Esophagus squamous epithelium (tissue), 5 donors: ENCODE data around the gene GINS2. TPM values are rescaled to one million over a fixed set of nuclear protein-coding genes. Genes with fewer than 3 reads are reported as not detected.

Experiments used
- DNase-seq: peaks from one replicate; lab custom pipeline; 2025; lab: John Stamatoyannopoulos, UW
- H3K27ac ChIP-seq, 4 donors: fragments of 200-600 bp; sonication (generic); one replicate each; pipeline ENCODE4 v1.5.1; 2016 to 2019; ENCODE audit warnings: mild to moderate bottlenecking in 1 of 4
- H3K27me3 ChIP-seq, 4 donors: fragments of 200-600 bp; sonication (generic); 1 replicate in 3 of 4; 2 replicates in 1 of 4; pipeline versions ENCODE4 v1.5.1 to v1.6.0; 2017 to 2021; ENCODE audit warnings: antibody characterized with exemption in 1 of 4
- H3K36me3 ChIP-seq, 3 donors: fragments of 200-600 bp; sonication (generic); one replicate each; pipeline ENCODE4 v1.5.1; 2016 to 2019
- H3K4me1 ChIP-seq, 3 donors: fragments of 200-600 bp; sonication (generic); one replicate each; pipeline ENCODE4 v1.5.1; 2017 to 2019
- H3K4me3 ChIP-seq, 4 donors: fragments of 200-600 bp; sonication (generic); 1 replicate in 3 of 4; 2 replicates in 1 of 4; pipeline ENCODE4 v1.5.1; 2016 to 2019; ENCODE audit warnings: mild to moderate bottlenecking in 2 of 4, moderate library complexity in 1 of 4
- H3K9me3 ChIP-seq, 3 donors: fragments of 200-600 bp; sonication (generic); one replicate each; pipeline ENCODE4 v1.5.1; 2016 to 2019
- POLR2A ChIP-seq, 4 donors: fragments of 450-650 bp; IDR thresholded peaks; one replicate each; pipeline ENCODE4 v1.6.1; 2017; ENCODE audit warnings: antibody characterized with exemption in 4 of 4, mild to moderate bottlenecking in 4 of 4, moderate library complexity in 3 of 4
- WGBS, 2 donors: methylation state at CpG; one replicate each; pipeline ENCODE4 v1.1.5; 2018; 5-methylcytosine and 5-hydroxymethylcytosine counted together
- intact Hi-C: fragments of 100-400 bp; cut with DNase I; formaldehyde crosslinking; loops from one replicate; pipeline ENCODE4 v1.15.0; 2022
- total RNA-seq, 4 donors: library from RNA; depleted of rRNA; stranded (reverse); fragments of >200 nt; gene quantifications; one replicate each; pipeline ENCODE4 v1.1.0, GENCODE V29; 2016
- TF ChIP-seq, protein P1 (sequence below), 6 experiments: fragments of 450-650 bp in 4 of 6; fragments of 200-600 bp in 2 of 6; sonication (generic) in 2 of 6; IDR thresholded peaks; one replicate each; pipeline ENCODE4 v1.5.1; 2016 to 2019; ENCODE audit warnings: antibody characterized with exemption in 6 of 6, mild to moderate bottlenecking in 4 of 6, moderate library complexity in 4 of 6
- donor health status: DM: yes; HTN: yes; CAD: no.

GINS2 gene
- total RNA-seq, 4 donors from 2014 or later, result 2.5 to 12.6 (median 6.7) TPM

DNA sequence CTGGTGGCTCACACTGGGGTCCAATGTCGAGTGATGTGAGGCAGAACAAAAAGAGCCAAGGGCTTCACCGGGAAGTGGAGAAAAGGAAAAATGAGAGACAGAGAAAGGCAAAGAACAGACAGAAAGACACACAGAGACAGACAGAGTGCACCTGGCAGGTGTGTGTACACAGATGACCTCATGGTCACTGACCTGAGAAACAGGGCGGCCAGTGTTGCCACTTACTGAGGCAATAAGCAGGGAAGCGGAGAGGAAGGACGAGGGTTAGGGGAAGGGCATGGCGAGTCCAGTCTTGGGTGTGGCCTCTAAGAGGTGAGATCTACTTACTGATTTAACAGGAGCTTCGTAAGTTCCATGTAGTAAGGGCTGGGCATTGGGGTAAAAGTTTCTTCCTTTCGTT, 7.5 kb downstream of the GINS2 start:
- Histone ChIP-seq H3K27me3 (no peaks in the 10 kb centered on the region), H3K9me3 (no peaks in the 10 kb centered on the region), H3K4me3 (no peak overlapping the region), H3K27ac (no peak overlapping the region), H3K36me3 (peaks cover 0 to 35% (median 0%) of the 10 kb centered on the region in 3 donors), H3K4me1 (no peaks in the 10 kb centered on the region)
- TF ChIP-seq POLR2A (IDR thresholded peaks at IDR 0.05), result no peak
- TF ChIP-seq, protein P1, sequence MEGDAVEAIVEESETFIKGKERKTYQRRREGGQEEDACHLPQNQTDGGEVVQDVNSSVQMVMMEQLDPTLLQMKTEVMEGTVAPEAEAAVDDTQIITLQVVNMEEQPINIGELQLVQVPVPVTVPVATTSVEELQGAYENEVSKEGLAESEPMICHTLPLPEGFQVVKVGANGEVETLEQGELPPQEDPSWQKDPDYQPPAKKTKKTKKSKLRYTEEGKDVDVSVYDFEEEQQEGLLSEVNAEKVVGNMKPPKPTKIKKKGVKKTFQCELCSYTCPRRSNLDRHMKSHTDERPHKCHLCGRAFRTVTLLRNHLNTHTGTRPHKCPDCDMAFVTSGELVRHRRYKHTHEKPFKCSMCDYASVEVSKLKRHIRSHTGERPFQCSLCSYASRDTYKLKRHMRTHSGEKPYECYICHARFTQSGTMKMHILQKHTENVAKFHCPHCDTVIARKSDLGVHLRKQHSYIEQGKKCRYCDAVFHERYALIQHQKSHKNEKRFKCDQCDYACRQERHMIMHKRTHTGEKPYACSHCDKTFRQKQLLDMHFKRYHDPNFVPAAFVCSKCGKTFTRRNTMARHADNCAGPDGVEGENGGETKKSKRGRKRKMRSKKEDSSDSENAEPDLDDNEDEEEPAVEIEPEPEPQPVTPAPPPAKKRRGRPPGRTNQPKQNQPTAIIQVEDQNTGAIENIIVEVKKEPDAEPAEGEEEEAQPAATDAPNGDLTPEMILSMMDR (IDR thresholded peaks at IDR 0.05), result no peak
- WGBS, 2 donors, result 86 to 87% methylated on average over 8 of the region's 8 CpGs
- intact Hi-C loops, result no loop called here
- no peak for DNase-seq

- no peak for TF ChIP-seq POLR2A (IDR thresholded peaks at IDR 0.05)
- TF ChIP-seq, protein P1 (IDR thresholded peaks at IDR 0.05), result no peak
- intact Hi-C loops, result no loop called here
- WGBS, 2 donors, result 83 to 87% methylated on average over 4 to 6 of the region's 6 CpGs
- H3K4me1 ChIP-seq, result no peaks in the 10 kb centered on the region
- no peak overlapping the region for H3K4me3 ChIP-seq
- no peaks in the 10 kb centered on the region for H3K9me3 ChIP-seq
- H3K27ac ChIP-seq, result no peak overlapping the region
- H3K36me3 ChIP-seq, result peaks cover 0 to 41% (median 0%) of the 10 kb centered on the region in 3 donors
- no peak for DNase-seq
- H3K27me3 ChIP-seq, result no peaks in the 10 kb centered on the region
These were observed 8.3 kb downstream of the GINS2 start for GRCh38 chr16:85680352-85680944.

DNA sequence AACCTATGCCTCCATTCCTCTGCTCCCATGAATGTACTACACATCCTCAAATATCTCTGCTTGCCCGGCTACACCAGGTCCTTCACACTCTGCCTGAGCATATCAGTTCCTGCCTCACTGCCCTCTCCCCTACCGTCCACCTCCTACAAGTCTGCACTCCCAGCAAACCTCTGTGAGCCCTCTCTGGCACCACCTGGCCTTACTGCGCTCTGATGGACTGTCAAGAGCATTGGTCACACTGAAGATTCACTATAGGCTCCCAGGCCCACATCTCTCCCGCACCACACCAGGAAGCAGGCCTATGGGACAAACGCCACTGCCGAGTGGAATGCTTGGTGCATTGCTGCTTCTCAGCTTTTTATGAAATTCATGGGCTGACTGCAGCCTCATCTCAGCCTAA, 8.9 kb downstream of the GINS2 start:
- 87 to 89% methylated on average over 6 of the region's 6 CpGs for WGBS, 2 donors
- intact Hi-C loops, result no loop called here
- no peak overlapping the region for H3K4me3 ChIP-seq
- H3K36me3 ChIP-seq, result peaks cover 0 to 47% (median 0%) of the 10 kb centered on the region in 3 donors
- no peak for DNase-seq
- H3K4me1 ChIP-seq, result no peaks in the 10 kb centered on the region
- no peak overlapping the region for H3K27ac ChIP-seq
- H3K9me3 ChIP-seq, result no peaks in the 10 kb centered on the region
- H3K27me3 ChIP-seq, result no peaks in the 10 kb centered on the region
- TF ChIP-seq, protein P1 (IDR thresholded peaks at IDR 0.05), result no peak
- TF ChIP-seq POLR2A (IDR thresholded peaks at IDR 0.05), result no peak

- WGBS, 2 donors, result 74 to 99% methylated on average over 3 to 5 of the region's 5 CpGs
- intact Hi-C loops, result no loop called here
These were observed 9.9 kb downstream of the GINS2 start for GRCh38 chr16:85678821-85679220.

DNA sequence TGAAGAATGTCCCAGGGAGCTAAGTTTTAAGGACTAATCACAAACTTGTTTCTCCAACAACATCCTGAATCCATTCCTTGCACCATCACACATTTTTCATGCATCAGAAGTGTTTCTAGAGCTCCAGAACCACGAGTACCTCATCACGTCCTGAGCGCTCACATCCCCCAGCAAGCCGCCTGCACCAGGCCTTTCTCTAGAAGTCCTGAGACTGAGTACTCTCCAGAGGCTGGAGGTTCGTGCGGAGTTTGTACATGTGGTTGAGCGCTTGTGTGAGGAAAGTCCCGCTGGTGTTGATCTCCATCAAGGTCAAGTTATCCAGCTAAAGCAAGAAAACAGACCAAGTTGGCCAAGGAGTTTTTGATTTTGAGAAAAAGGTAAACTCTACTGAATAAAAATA, 10.7 kb downstream of the GINS2 start:
- H3K4me3 ChIP-seq, result no peak overlapping the region
- no peak for DNase-seq
- no peaks in the 10 kb centered on the region for H3K27me3 ChIP-seq
- intact Hi-C loops, result no loop called here
- WGBS, 2 donors, result 81 to 87% methylated on average over 8 of the region's 8 CpGs
- TF ChIP-seq, protein P1 (IDR thresholded peaks at IDR 0.05), result no peak
- TF ChIP-seq POLR2A (IDR thresholded peaks at IDR 0.05), result no peak
- H3K9me3 ChIP-seq, result no peaks in the 10 kb centered on the region
- H3K4me1 ChIP-seq, result peaks cover 0 to 15% (median 8%) of the 10 kb centered on the region in 3 donors
- peaks cover 0 to 65% (median 0%) of the 10 kb centered on the region in 3 donors for H3K36me3 ChIP-seq
- no peak overlapping the region for H3K27ac ChIP-seq

More at GRCh38 chr16:85678821-85679220, 9.9 kb downstream of the GINS2 start:
- Histone ChIP-seq H3K9me3 (no peaks in the 10 kb centered on the region), H3K4me3 (no peak overlapping the region), H3K36me3 (peaks cover 0 to 57% (median 0%) of the 10 kb centered on the region in 3 donors), H3K4me1 (peaks cover 0 to 10% (median 2%) of the 10 kb centered on the region in 3 donors), H3K27ac (no peak overlapping the region), H3K27me3 (no peaks in the 10 kb centered on the region)
- TF ChIP-seq, protein P1 (IDR thresholded peaks at IDR 0.05), result no peak
- no peak for TF ChIP-seq POLR2A (IDR thresholded peaks at IDR 0.05)
- no peak for DNase-seq
